Hepatocyte (in vitro differentiated cells): ENCODE measurements around the gene ZIC5. TPM values are rescaled to one million over a fixed set of nuclear protein-coding genes. Genes with fewer than 3 reads are reported as not detected.

Experiments
- DNase-seq: peaks from one replicate; pipeline ENCODE4 v3.0.0-alpha.2; 2016; ENCODE audit warnings: low spot score
- H2AFZ ChIP-seq: fragments of 200-600 bp; sonication (generic); 2 replicates; pipeline ENCODE4 v1.6.0; 2016; ENCODE audit warnings: antibody characterized with exemption, mild to moderate bottlenecking
- H3K27ac ChIP-seq: fragments of 200-600 bp; sonication (generic); 2 replicates; pipeline ENCODE4 v1.5.1; 2016; ENCODE audit warnings: mild to moderate bottlenecking
- H3K27me3 ChIP-seq: fragments of 200-600 bp; sonication (generic); 2 replicates; pipeline ENCODE4 v1.6.1; 2016
- H3K36me3 ChIP-seq: fragments of 200-600 bp; sonication (generic); replicated peaks from 2 replicates; pipeline ENCODE4 v1.5.1; 2016; ENCODE audit warnings: low read depth; ENCODE audit not compliant: insufficient read depth
- H3K4me1 ChIP-seq: fragments of 200-600 bp; sonication (generic); 2 replicates; pipeline ENCODE4 v1.5.1; 2016; ENCODE audit warnings: mild to moderate bottlenecking, moderate library complexity; ENCODE audit not compliant: insufficient read depth
- H3K4me2 ChIP-seq: fragments of 200-600 bp; sonication (generic); 2 replicates; pipeline ENCODE4 v1.6.0; 2016
- H3K4me3 ChIP-seq: fragments of 200-600 bp; sonication (generic); 2 replicates; pipeline ENCODE4 v1.5.1; 2016; ENCODE audit warnings: mild to moderate bottlenecking
- H3K79me2 ChIP-seq: fragments of 200-600 bp; sonication (generic); 2 replicates; pipeline ENCODE4 v1.6.0; 2017; ENCODE audit warnings: mild to moderate bottlenecking
- H3K9me2 ChIP-seq: fragments of 200-600 bp; sonication (generic); replicated peaks from 2 replicates; pipeline ENCODE4 v1.6.0; 2017; ENCODE audit warnings: mild to moderate bottlenecking; ENCODE audit not compliant: insufficient read depth
- H3K9me3 ChIP-seq: fragments of 200-600 bp; sonication (generic); 2 replicates; pipeline ENCODE4 v1.5.1; 2016; ENCODE audit warnings: low read depth, mild to moderate bottlenecking
- H4K20me1 ChIP-seq: fragments of 200-600 bp; sonication (generic); 2 replicates; pipeline ENCODE4 v1.6.0; 2016; ENCODE audit warnings: mild to moderate bottlenecking; ENCODE audit not compliant: insufficient read depth, poor library complexity, severe bottlenecking
- EZH2 ChIP-seq: fragments of 200-600 bp; sonication (generic); IDR thresholded peaks from 2 replicates; pipeline ENCODE4 v1.6.1; 2016; ENCODE audit warnings: antibody characterized with exemption, mild to moderate bottlenecking, borderline replicate concordance
- EZH2phosphoT487 ChIP-seq: fragments of 200-600 bp; sonication (generic); IDR thresholded peaks from one replicate; pipeline ENCODE4 v1.6.1; 2018; ENCODE audit warnings: antibody characterized with exemption, mild to moderate bottlenecking, low read depth, moderate library complexity; ENCODE audit not compliant: unreplicated experiment, severe bottlenecking
- WGBS: methylation state at CpG from one replicate; pipeline ENCODE4 v1.1.6; 2016; ENCODE audit warnings: low lambda C conversion rate; ENCODE audit errors: missing lambda C conversion rate; 5-methylcytosine and 5-hydroxymethylcytosine counted together
- polyA plus RNA-seq: library from polyadenylated mRNA; unstranded; fragments of >200 nt; fragmentation: Nextera tagmentation; extraction: Ambion mirVana; gene quantifications from 2 replicates; pipeline ENCODE4 v1.2.1, GENCODE V29; 2016
- total RNA-seq: library from RNA; depleted of rRNA; stranded (reverse); fragments of >200 nt; gene quantifications from 2 replicates; pipeline ENCODE4 v1.2.3, GENCODE V29; 2014
- TF ChIP-seq, protein P1 (sequence below): fragments of 200-600 bp; sonication (generic); IDR thresholded peaks from 2 replicates; pipeline ENCODE4 v1.5.1; 2016; ENCODE audit warnings: antibody characterized with exemption, mild to moderate bottlenecking; ENCODE audit not compliant: poor library complexity

Gene ZIC5
- total and polyA plus RNA-seq, 2 experiments from 2014 or later: 0.13 TPM; not detected in 1

DNA sequence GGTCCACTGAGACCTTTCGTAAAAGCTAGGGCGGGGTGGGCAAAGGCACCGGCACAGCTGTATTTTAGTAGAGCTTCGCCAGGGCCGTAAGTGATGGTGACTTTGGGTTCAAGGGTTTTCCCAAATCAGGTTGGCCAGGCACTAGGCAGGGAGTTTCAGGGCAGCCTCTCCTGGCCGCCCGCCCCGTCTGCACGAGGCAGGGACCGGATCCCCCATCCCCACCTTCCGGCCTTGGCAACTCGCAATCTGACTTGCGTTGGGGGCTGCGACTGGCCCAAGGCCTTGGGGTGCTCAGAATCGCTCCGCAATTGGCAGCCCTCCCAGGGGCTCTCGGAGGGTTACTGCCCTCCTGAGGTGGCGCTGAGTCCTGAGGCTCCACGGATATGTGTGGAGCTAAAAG lies 4.1 kb upstream of the ZIC5 start:
- Histone ChIP-seq H3K27me3 (peaks cover 93% of the 10 kb centered on the region), H3K9me3 (no peaks in the 10 kb centered on the region), H3K4me2 (no peak overlapping the region), H3K4me3 (no peak overlapping the region), H3K27ac (no peak overlapping the region), H3K4me1 (peaks cover 10% of the 10 kb centered on the region), H3K9me2 (no peaks in the 10 kb centered on the region), H3K79me2 (no peaks in the 10 kb centered on the region), H3K36me3 (no peaks in the 10 kb centered on the region), H4K20me1 (no peaks in the 10 kb centered on the region), H2AFZ (no peak overlapping the region)
- no peak for DNase-seq
- TF ChIP-seq EZH2 (no peak), EZH2phosphoT487 (no peak)
- TF ChIP-seq, protein P1, sequence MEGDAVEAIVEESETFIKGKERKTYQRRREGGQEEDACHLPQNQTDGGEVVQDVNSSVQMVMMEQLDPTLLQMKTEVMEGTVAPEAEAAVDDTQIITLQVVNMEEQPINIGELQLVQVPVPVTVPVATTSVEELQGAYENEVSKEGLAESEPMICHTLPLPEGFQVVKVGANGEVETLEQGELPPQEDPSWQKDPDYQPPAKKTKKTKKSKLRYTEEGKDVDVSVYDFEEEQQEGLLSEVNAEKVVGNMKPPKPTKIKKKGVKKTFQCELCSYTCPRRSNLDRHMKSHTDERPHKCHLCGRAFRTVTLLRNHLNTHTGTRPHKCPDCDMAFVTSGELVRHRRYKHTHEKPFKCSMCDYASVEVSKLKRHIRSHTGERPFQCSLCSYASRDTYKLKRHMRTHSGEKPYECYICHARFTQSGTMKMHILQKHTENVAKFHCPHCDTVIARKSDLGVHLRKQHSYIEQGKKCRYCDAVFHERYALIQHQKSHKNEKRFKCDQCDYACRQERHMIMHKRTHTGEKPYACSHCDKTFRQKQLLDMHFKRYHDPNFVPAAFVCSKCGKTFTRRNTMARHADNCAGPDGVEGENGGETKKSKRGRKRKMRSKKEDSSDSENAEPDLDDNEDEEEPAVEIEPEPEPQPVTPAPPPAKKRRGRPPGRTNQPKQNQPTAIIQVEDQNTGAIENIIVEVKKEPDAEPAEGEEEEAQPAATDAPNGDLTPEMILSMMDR: no peak
- 48% methylated on average over 15 of the region's 19 CpGs for WGBS

DNA sequence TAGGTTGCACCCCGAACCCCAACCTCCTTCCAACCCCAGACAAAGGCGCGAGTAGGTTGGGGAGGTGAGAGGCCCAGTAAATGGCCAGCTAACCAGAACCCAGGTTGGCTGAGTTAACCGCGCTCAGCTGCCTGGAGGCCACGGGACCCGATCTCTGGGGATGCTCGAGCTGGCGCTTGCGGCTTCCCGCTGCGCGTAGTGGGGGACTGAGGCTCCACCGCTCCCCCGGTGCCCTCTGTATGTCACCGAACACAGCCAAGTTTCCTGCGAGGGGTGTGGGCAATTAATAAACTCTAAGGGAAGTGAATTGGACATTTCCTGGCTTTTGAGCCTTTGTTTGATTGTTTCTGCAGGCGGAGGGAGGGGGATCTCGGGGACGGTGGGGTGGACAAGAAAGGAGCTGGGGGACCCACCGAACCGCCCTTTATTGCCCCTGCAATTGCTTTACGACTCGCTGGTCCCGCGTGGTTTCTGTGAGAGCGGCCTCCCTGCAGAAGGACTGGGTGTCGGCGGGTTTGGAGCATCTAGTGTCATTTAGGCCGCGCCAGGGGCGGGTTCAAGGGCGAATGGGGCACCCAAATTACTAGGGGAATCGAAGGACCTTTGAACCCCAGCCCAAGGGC lies 3.5 kb upstream of the ZIC5 start:
- WGBS: 26% methylated on average over 29 of the region's 34 CpGs
- TF ChIP-seq EZH2 (peak; percentile 19), EZH2phosphoT487 (peak; percentile 82)
- TF ChIP-seq, protein P1: no peak
- Histone ChIP-seq H3K9me2 (no peaks in the 10 kb centered on the region), H3K27ac (no peak overlapping the region), H3K4me2 (no peak overlapping the region), H3K36me3 (no peaks in the 10 kb centered on the region), H3K79me2 (no peaks in the 10 kb centered on the region), H4K20me1 (no peaks in the 10 kb centered on the region), H3K9me3 (no peaks in the 10 kb centered on the region), H3K4me1 (peaks cover 8% of the 10 kb centered on the region), H2AFZ (no peak overlapping the region), H3K4me3 (no peak overlapping the region), H3K27me3 (peaks cover 91% of the 10 kb centered on the region)
- no peak for DNase-seq

DNA sequence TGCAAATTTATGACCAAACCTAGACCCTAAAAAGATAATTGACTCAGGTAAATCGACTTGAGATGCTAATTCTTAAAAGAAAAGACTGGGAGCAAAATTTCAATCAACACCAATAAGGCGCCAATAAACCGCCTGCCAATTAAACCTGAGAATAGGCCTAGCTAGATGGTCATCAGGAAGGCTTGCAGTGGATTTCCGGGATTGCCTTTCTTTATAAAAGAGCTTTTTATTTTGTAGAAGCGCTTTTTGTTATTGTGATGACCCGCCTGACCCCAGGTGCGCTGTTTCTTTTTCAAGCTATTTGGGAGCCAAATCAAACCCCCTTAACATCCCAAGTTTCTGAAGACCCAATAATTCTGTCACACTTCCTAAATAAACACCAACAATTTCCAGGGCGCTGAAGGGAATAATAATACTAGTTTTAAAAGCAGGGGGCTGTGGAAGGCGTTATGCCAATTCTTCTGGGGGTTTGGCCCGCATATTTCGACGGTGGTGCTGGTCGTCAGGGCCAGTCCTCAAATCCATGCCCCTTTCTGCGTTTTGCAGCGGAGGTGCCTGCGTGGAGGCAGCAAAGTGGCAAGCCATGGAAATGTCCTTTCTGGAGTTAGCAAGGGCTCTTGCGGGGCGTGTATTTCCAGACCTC lies 2.9 kb upstream of the ZIC5 start:
- Histone ChIP-seq H3K9me3 (no peaks in the 10 kb centered on the region), H3K4me1 (peaks cover 7% of the 10 kb centered on the region), H3K27ac (no peak overlapping the region), H3K4me2 (no peak overlapping the region), H3K27me3 (peaks cover 91% of the 10 kb centered on the region), H4K20me1 (no peaks in the 10 kb centered on the region), H3K4me3 (no peak overlapping the region), H3K9me2 (no peaks in the 10 kb centered on the region), H3K36me3 (no peaks in the 10 kb centered on the region), H2AFZ (no peak overlapping the region), H3K79me2 (no peaks in the 10 kb centered on the region)
- TF ChIP-seq, protein P1: no peak
- peak; percentile 64 for TF ChIP-seq EZH2
- 21% methylated on average over 18 of the region's 18 CpGs for WGBS
- DNase-seq: no peak
